NCI-H526 treated with DMSO at 0.1 percent for 48 hours (cell line): Measurements from ENCODE around the gene POU2F2.
A peak's percentile ranks its signal among the peaks of the same experiment; 100 is the strongest.

Source experiments
- DNase-seq: peaks from one replicate; lab custom pipeline; 2025; lab: John Stamatoyannopoulos, UW

The POU2F2 gene

DNA sequence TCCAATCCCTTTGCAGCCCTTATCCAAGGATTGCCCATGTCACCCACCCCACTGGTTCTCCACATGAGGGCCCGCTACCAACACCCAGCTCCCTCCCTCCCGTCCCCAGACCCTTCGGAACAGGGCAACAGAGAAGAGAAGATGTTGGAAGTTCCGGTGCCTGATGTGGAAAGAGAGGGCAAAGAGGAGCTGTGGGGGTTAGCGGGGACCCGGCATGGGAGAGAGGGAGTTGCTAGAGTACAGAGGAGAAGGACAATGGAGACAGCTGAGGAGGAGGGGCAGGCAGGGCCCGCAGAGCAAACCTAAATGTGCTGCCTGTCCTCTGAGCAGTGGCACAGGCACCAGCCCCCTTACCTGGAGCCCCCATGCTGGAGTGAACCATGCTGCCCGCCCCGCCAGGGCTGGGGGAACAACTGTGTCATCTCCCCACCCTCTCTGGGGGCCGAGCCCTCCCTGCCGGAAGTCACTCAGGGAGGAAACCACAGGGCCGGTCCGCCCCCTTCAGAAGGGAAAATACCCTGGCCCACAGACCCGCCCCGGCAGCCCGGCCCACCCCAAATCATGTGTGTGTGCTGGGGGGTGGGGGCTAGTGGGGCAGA is at the start of gene POU2F2:
TSS of gene POU2F2 (minus strand) at position 417 of the 599 bp plus-strand sequence. CDS start at position 382, 35 bp downstream.
- DNase-seq, result no peak

DNA sequence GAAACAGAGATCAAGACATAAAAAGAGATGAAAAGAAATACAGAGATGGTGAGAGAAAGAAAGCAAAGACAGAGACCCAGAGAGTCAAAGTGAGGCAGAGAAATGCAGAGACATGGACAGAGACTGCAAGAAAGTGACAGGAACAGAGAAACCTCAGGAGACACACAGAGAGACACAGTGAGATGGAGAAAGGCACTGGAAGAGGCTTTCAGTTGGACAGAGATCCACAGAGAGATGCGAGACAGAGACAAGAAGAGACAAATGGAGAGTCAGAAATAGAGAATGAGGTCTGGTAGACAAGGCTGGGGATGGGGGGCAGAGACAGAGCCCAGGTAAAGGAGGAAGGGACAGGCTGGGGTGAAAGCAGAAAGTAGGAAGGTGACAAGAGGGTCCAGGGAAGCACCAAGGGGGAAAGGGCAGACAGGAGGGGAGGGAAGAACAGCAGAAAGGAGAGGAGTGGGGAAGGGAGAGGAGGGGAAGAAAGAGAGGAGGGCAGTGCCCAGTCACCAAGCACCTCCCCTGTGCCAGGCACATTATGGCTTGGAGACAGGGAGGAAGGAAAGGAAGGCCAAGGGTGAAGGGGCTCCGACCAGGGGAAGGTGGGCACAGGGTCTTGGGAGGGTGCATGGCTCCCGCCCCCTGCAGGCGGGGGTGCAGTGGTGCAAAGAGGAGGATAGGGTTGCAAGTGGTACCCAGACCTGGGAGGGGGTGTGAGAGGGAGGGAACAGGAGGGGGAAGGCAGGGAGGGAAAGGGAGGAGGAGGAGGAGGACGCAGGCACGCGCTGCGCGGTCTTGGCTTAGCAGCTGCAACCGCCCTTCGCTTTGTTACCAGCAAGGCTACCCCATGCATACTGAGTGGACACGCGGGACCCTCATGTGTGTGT is 46.8 kb upstream of the POU2F2 start:
- no peak for DNase-seq

DNA sequence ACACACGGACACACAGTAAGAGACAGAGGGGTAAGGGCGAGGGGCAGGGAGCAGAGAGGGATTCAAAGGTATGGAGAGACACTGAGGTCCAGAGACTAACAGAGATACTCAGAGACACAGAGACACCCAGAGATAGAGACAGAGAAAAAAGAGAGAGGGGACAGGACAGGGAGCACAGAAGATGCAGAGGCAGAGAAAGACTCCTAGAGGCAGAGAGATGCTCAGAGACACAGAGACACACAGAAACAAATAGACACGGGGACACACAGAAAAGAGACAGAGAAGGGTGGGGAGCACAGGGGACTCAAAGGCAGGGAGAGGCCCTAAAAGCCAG is 45.4 kb upstream of the POU2F2 start:
- no peak for DNase-seq

DNA sequence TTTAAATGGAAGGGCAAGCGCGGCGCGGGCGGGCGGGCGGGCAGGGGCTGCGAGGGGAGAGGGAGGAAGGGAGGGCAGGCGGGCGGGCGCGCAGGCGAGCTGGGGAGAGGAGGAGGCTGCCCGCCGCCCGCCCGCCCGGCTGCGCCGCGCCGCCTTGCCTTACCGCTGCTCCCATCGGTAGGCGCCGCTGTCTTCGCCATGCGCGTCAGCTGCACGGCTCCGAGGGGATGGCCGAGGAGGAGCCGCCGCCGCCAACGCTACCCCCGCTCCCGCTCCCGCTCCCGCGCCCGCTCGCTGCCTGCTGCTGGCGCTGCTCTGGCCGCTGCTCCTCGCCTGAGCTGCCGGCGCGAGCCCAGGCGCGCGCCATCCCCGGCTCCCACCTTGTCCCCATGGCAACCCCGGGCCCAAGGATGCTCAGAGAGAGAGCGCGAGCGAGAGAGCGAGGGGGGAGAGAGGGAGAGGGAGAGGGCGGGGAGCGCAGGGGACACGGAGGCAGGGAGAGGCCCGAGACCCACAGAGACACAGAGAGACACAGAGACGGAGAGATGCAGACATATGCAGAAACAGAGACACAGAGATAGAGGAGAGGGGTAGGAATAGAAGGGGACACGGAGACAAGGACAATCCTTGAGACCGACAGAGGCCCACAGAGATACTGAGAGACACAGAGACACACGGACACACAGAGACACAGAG is 44.9 kb upstream of the POU2F2 start:
- peak; percentile 91 for DNase-seq

DNA sequence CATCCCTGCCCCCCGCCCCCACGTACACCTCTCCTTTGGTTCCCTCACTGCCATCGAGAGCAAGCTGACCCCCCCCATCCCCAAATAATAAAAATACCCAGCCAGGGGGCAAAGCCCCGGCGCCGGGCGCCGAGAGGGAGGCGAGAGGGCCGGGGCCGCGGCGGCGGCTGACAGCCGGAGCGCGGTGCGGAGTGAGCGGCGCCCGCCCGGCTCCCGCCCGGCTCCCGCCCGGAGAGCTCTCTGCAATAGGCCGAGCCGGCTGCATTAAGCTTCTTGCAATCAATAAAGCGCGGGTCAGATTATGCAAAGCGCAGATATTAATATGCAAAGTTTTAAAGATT is 44.4 kb upstream of the POU2F2 start:
- no peak for DNase-seq

DNA sequence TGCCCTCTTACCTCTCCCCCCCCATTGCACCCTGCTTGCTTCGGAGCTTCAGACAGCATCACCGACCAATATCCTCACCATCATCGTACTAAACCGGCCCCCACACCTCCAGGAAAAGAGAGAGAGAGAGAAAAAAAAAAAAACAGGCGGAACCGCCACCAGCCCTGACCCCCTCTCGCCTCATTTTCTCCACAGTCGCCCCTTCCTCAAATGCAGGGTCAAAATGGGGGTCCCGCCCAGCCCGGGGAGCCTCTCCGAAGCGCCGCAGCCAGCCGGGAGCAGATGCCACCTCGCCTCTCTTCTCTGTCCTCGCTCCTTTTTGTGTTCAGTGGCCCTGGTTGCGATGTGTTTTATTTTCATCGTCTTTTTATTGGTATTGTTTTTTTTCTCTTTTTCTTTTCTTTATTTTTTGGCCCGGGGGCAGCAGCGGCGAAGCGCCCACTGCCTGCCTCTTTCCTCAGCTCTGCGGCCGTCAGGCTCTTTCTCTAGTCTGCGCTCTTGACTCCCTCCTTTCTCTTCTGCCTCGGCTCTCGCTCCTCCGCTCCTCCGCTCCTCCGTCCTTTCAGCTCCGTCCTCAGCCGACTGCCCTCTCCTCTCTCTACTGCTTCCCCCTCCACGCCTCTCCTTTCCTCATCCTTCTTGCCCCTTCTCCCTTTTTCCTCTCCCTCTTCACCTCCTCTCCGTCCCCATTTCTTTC is 43.9 kb upstream of the POU2F2 start:
- peak; percentile 50 for DNase-seq

DNA sequence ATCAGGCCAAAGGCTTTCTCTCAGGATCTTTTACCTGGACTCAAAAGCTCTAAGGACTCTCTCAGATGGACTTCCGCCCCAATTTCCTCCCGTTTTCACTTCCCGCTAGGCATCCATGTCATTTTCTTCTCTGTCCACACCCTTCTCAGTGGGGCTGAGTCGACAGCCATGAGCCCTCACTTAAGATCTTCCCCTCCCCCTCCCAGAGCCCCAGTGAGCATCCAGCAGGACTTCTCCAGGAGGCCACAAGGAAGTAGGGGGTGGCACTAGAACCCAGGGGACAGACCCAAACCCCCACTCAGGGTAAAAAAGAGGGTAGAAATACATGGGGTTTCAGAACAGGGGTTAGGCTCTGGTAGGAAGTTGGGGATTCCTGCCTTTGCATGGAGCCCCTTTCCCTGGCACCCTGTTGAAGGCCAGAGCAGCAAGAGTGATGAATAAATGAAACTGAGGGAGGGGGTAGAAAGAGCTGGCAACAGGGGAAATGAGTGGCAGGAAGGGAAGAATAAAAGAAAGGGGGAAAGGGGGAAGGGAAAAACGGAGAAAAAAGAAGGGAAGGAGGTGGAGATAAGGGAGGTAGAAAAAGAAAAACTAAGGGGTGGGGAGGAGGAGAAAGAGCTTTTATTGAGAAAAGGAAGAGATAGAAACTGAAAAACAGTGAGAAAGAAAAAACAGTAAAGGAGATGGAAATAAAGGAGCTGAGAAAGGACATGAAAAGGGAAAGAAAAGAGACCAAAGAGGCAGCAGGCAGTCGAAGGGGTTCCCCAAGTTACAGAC is 42.9 kb upstream of the POU2F2 start:
- no peak for DNase-seq

DNA sequence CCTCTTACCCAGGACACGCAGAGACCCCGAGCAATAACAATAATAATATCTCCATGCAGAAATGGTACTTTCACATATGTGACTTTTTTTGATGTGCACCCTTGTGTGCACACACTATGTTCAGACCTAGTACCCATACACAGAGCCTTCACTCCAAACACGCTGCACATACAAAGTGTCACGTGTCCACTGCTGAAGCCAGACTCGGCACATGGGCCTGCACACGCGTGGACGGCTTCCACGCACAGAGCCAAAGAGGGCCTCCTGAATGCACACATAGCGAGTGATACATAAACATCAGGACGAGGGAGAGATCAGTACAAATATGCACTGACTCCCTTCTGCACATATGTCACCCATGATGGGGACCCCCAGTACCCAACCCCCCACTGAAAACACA is 41.9 kb upstream of the POU2F2 start:
- DNase-seq, result no peak

DNA sequence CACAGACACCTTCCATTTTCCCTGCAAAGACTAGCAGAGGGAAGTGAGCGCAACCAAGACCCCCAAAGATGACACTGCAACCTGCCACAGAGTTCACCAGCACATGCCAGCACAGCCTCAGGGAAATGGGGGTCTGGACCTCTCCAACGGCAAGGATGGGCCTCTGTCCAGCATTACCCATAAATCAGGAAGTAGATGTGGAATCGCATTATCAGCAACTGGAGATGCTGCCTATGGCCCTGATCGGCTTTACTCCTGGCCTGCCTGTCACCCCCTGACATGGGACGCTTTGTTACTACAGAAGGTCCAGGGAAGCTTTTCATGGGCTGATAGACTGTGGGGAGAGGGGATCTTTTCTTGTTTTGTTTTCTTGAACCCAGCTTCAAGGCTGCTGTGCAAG is 41.4 kb upstream of the POU2F2 start:
- no peak for DNase-seq

DNA sequence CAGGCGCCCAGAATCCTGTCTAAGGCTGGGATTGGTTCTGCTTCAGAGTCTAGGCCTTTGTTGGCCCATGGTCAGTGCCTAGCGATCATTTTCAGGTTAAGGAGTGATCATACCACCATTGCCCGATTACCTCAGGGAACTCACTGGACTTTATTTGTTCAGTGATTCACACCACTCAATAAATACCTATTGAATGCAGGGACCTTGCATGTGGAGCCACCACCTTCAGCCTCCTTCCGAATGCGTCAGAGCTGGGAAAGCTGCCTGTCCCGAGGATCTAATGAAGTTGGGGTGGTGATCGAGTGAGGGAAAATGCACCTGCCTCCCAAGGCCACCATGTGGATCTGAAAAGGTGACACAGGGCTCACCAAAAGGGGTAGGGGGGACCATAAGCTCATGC is 40.0 kb upstream of the POU2F2 start:
- DNase-seq, result no peak

DNA sequence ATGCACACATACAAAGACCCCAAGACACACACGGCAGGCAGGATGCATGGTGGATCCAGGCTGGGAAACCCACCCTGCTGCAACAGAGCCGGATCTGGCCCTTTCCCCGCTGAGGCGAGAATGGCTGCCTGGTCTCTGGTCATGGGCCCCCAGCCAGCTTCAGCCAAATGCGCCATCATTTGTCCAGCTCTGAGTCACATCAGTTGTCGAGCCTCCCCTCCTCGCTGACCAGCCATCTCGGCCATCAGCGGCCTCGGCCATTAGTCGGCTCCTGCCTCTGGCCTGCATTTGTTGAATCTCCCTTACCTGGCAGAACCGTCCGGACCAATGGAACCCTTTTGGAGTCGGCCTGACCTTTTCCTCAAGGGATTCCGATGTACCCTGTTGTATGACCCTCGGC is 38.5 kb upstream of the POU2F2 start:
- no peak for DNase-seq

DNA sequence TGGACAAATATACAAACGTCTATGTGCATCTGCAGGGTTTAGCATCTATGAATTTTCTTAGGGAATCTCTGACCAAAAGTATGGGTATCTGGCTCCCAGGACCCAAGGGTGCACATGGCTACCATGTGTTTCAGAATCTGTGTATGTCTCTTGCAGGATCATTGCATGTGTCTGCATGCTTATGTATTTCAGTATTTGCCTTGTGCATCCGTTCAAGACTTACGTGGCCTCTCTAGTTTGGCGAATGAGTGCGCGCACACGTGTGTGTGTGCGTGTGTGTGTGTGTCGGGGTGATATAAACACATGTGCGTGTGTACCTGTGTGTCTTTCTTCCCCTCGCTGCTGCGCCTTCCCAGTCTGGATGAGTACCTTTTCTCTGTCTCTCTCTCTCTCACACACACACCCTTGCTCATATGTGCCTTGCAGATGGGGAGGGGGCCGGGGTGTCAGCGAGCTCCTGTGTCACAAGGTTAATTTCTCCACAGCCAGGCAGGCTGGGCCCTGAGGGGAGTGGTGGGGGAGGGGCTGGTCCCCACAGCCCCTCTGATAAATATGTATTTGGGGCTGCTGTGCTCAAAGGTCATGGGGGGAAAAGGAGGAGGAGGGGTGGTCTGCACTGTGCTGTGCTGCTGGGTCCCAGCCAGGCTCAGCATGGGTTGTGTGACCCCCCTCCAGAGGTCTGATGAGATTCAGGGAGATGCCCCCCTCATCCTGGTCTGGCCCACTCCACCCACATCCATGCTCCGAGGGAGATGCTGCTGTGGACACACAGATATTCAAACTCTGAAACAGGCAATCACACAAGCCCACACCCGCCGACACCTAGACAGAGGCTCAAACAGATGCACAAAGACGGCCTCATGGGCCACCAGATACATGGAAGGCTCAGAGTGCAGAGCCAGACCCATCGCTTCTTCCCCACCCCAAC is 37.5 kb upstream of the POU2F2 start:
- DNase-seq, result no peak

DNA sequence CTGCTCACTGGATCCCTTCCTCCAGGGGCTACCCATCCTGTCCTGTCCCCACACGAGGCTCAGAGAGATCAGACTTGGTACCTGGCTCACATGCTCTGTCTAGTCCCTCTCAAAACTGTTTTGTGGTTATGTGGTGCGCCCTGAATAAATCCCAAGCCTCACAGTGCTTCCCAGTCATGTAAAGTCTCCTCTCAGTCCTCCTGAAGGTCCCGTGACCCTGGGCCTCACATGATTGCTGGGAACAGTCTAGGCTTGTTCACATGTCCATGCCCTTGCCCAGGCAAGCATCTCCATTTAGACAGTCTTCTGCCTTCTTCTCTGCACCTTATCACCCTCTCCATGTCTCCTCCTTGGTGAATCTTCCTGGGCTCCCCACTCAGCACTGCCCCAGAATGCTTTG is 36.0 kb upstream of the POU2F2 start:
- no peak for DNase-seq

DNA sequence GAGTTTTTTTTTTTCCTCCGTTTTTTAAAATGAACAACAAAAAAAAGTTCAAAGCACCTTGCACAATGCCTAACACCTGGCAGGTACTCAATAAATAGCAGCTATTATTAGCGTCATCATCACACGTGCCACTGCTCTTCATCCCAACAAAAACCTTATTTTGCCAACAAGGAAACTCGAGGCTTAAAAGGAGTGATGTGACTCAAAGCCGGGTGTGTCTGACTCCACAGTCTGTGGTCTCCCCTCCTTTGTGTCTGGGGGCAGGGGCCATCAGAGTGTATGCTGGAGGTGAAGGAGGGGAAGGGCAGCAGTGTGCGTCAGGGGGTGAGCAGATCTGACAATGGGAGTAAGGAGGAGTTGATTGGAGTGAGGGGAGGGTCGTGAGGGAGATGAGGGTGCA is 34.1 kb upstream of the POU2F2 start:
- no peak for DNase-seq

DNA sequence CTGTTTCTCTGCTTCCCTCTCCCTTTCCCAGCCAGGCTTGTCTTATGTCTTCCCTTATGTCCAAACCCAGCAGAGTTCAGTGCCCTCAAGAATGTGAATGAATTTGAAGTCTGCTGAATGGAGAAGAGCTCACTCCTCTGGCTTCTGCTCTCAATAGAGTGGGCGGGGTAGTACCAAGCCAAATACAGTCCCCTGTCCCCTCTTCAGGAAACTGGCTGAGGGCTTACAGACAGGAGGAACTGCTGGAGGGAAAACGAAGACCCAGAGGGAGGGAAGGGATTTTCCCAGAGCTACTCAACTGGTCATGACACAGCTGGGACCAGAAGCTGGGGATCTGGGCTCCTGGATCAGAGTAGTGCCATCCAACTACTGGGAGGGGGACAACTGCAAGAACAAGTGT is 32.9 kb upstream of the POU2F2 start:
- no peak for DNase-seq

DNA sequence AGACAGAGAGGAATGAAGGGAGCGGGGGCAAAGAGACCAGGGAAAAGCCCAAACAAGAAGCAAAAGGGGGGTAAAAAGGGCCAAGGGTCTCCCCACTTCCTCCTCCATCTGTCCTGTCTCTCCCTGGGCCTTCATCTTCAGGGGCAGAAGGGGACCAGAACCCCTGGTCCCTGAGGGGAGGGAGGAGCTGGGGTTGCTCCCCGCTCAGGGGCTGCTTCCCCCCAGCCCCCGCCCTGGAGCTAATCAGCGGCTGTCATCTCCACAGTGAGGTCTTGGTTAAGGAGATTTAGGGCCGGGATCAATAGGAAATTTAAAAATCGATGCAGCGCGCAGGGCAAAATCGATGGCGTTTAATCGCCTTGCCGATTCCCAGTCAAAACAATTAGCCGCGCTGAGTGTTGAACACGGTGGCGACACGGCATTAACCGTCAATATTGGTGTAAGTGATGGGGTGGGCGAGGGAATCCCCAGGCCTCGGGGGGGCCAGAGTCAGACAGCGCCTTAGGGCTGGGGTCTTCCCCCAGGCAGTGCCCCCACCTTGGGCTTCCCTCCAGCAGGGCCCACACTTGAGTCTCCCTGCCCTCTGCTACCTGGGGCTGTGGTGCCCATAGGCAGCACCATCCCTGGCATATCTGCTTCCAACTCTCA is 29.5 kb upstream of the POU2F2 start:
- DNase-seq, result no peak

DNA sequence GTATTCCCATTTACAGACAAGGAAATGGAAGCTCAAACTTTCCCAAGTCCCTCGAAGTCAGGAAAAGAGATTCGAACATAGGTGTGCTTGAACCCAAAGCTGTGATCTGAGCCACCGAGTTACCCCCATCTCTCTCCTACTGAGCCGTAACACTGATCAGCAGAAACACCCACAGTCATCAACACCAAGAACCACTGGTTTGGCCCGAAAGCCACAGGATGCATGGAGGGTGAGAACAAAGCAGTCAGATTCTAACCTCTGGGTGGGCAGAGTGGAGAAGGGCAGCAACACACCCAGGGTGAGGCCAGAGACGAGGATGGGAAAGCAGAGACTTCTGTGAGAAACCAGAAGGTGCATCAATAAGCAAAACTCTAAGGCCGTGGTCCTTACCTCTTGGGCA is 27.7 kb upstream of the POU2F2 start:
- DNase-seq, result no peak

DNA sequence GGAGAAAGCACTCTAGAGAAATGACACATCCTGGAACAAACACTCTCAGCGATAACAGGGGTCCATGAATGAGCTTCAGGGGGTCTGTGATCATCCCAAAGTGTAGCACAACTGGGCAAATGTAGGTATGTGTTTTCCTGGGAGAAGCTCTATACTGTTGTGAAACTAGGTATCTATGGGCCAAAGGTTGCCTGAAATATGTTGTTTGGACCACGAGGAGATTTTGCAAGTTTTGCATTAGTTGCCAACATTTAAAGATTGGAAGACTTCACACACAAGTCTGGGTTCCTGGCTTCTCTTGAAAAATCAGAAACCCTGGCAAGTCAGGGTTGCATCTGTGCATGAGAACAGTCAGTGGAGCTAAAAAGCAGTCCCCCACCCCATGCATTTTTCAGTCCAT is 26.7 kb upstream of the POU2F2 start:
- DNase-seq, result no peak

DNA sequence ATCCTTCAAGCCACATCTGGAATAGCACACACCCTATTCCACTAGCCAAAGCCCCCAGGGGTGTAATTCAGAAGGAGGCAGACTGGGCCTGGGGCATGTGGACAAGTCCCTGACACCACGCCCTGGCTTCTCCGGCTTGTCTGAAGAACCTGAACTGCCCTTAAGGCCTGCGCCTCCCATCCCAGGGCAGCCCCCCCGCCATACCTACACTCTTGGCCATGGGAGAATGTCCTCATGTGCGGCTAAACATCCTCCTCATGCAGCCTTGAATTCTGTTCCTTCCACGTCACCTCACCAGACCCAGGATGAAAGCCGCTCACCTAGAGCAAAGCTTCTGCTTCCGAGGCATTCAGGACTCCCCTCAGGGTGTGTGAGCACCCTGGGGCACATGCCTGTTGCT is 24.3 kb upstream of the POU2F2 start:
- no peak for DNase-seq

DNA sequence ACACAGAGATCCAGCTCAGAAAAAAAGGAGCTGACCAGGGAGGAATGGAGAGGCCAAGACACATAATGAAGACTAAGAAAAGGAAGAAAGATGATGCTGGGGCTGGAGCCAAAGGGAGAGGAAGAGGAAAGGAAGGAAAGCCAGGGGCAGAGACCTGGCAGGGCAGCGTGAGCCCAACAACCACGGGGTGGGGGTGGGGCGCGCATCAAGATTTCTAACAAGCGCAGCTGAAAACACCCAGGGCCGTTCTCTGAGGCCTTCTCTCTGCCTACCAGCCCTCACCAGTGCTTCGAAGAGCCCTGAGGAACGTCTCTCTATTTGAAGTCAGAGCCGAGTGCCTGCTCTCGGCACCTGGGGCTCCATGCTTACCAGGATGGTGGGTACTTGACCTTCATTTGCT is 23.6 kb upstream of the POU2F2 start:
- no peak for DNase-seq
